ENCODE data around the gene NLRP9.

DNA sequence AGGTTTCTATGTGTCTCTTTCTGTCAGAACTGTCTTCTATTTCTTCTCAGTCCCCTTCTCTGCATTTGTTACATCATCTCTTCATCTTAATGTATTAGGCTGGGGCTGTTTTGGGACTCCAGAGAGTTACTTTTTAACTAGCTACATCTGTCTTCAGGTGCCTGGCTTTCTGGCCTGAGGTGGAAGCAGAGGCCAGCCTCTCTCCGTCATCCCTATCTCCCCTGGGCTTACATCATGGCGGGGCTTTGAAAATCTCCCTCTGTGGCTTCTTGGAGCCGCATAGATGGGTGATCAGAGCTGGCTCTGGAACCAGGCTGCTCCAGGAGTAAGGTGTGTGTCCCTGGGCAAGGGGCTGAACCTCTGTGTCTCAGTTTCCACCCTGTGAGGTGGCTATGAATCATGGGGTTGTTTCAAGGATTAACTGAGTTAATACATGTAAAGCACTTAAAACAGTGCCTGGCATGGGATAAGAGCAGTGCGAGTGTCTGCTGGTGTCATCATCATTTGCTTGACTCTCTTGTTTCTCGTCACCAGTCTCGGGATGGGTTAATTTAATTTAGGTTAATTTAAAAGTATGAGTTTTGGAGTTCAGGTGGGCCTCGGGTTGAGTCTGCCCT is 61.2 kb downstream of the NLRP9 start:
- TF ChIP-seq TAF1 (IDR thresholded peaks at IDR 0.05; ENCODE audit: borderline replicate concordance, insufficient read depth, low read length) (no peak), POLR2AphosphoS5 (IDR thresholded peaks at IDR 0.05; ENCODE audit: low read depth, low read length) (no peak), SIN3A (IDR thresholded peaks at IDR 0.05; ENCODE audit: borderline replicate concordance, insufficient read depth, low read length) (no peak)
- TF ChIP-seq, protein P1, sequence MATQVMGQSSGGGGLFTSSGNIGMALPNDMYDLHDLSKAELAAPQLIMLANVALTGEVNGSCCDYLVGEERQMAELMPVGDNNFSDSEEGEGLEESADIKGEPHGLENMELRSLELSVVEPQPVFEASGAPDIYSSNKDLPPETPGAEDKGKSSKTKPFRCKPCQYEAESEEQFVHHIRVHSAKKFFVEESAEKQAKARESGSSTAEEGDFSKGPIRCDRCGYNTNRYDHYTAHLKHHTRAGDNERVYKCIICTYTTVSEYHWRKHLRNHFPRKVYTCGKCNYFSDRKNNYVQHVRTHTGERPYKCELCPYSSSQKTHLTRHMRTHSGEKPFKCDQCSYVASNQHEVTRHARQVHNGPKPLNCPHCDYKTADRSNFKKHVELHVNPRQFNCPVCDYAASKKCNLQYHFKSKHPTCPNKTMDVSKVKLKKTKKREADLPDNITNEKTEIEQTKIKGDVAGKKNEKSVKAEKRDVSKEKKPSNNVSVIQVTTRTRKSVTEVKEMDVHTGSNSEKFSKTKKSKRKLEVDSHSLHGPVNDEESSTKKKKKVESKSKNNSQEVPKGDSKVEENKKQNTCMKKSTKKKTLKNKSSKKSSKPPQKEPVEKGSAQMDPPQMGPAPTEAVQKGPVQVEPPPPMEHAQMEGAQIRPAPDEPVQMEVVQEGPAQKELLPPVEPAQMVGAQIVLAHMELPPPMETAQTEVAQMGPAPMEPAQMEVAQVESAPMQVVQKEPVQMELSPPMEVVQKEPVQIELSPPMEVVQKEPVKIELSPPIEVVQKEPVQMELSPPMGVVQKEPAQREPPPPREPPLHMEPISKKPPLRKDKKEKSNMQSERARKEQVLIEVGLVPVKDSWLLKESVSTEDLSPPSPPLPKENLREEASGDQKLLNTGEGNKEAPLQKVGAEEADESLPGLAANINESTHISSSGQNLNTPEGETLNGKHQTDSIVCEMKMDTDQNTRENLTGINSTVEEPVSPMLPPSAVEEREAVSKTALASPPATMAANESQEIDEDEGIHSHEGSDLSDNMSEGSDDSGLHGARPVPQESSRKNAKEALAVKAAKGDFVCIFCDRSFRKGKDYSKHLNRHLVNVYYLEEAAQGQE (IDR thresholded peaks at IDR 0.05; ENCODE audit: insufficient read depth in 1 of 2, low read depth in 2 of 2, low read length in 2 of 2): no peak
